ENCODE data around the gene RNASEL.
"Not testable (repeated sequence)": the region's sequence is repeated elsewhere in the genome, so short reads cannot be mapped to it uniquely, and the experiment has no call there.

Gene RNASEL

GRCh38 chr1:182552527-182552926 is 36.5 kb downstream of the RNASEL start:
- TF ChIP-seq Cebpa-rat (IDR thresholded peaks at IDR 0.05), result no peak
- peaks cover 34% of the 10 kb centered on the region for H3K4me1 ChIP-seq
- no peak overlapping the region for H3K4me3 ChIP-seq
- H3K4me2 ChIP-seq, result no peak overlapping the region
- H3K9ac ChIP-seq, result no peak overlapping the region
- H3K36me3 ChIP-seq, result no peaks in the 10 kb centered on the region
- no peak overlapping the region for H3K27ac ChIP-seq
- H4K20me1 ChIP-seq, result no peaks in the 10 kb centered on the region
- no peaks in the 10 kb centered on the region for H3K27me3 ChIP-seq
- peaks cover 7% of the 10 kb centered on the region for H3K9me3 ChIP-seq

GRCh38 chr1:182549811-182550210 is 39.2 kb downstream of the RNASEL start:
- peaks cover 7% of the 10 kb centered on the region for H3K9me3 ChIP-seq
- no peak for TF ChIP-seq Cebpa-rat (IDR thresholded peaks at IDR 0.05)
- peaks cover 19% of the 10 kb centered on the region; the same call in 1 of the 2 replicates for H3K4me1 ChIP-seq
- no peaks in the 10 kb centered on the region for H4K20me1 ChIP-seq
- no peak overlapping the region for H3K4me3 ChIP-seq
- no peak overlapping the region for H3K27ac ChIP-seq
- no peaks in the 10 kb centered on the region for H3K36me3 ChIP-seq
- no peak overlapping the region for H3K4me2 ChIP-seq
- H3K27me3 ChIP-seq, result no peaks in the 10 kb centered on the region
- H3K9ac ChIP-seq, result no peak overlapping the region

GRCh38 chr1:182549346-182549745 is 39.7 kb downstream of the RNASEL start:
- Histone ChIP-seq H3K9me3 (peaks cover 7% of the 10 kb centered on the region), H3K4me3 (no peak overlapping the region), H3K27ac (no peak overlapping the region), H3K4me2 (no peak overlapping the region), H3K36me3 (no peaks in the 10 kb centered on the region), H3K9ac (no peak overlapping the region), H3K27me3 (no peaks in the 10 kb centered on the region), H4K20me1 (no peaks in the 10 kb centered on the region), H3K4me1 (peaks cover 15% of the 10 kb centered on the region; the same call in 1 of the 2 replicates)
- TF ChIP-seq Cebpa-rat (IDR thresholded peaks at IDR 0.05), result no peak

GRCh38 chr1:182533896-182534295 is 55.2 kb downstream of the RNASEL start:
- no peaks in the 10 kb centered on the region for H4K20me1 ChIP-seq
- TF ChIP-seq Cebpa-rat (IDR thresholded peaks at IDR 0.05), result no peak
- no peaks in the 10 kb centered on the region for H3K4me1 ChIP-seq
- no peak overlapping the region for H3K27ac ChIP-seq
- no peak overlapping the region for H3K9ac ChIP-seq
- H3K36me3 ChIP-seq, result no peaks in the 10 kb centered on the region
- peaks cover 9% of the 10 kb centered on the region for H3K9me3 ChIP-seq
- no peaks in the 10 kb centered on the region for H3K27me3 ChIP-seq
- H3K4me2 ChIP-seq, result no peak overlapping the region
- H3K4me3 ChIP-seq, result no peak overlapping the region

GRCh38 chr1:182528206-182528605 is 60.9 kb downstream of the RNASEL start:
- not testable (repeated sequence) for H3K9ac ChIP-seq, H3K36me3 ChIP-seq, H3K4me3 ChIP-seq, H4K20me1 ChIP-seq, H3K4me2 ChIP-seq, H3K27me3 ChIP-seq, H3K27ac ChIP-seq, H3K4me1 ChIP-seq
- H3K9me3 ChIP-seq, result peaks cover 48% of the 10 kb centered on the region

- Histone ChIP-seq H3K36me3 (no peaks in the 10 kb centered on the region), H3K27me3 (no peaks in the 10 kb centered on the region), H3K4me3 (no peak overlapping the region), H3K9me3 (peaks cover 48% of the 10 kb centered on the region), H4K20me1 (no peaks in the 10 kb centered on the region), H3K27ac (no peak overlapping the region), H3K4me2 (no peak overlapping the region), H3K9ac (no peak overlapping the region), H3K4me1 (no peaks in the 10 kb centered on the region)
- TF ChIP-seq Cebpa-rat (IDR thresholded peaks at IDR 0.05), result no peak
These were observed 61.4 kb downstream of the RNASEL start for GRCh38 chr1:182527680-182528079.

- no peak for TF ChIP-seq Cebpa-rat (IDR thresholded peaks at IDR 0.05)
- H3K9me3 ChIP-seq, result peaks cover 47% of the 10 kb centered on the region
- H3K4me1 ChIP-seq, result no peaks in the 10 kb centered on the region
- H3K4me2 ChIP-seq, result no peak overlapping the region
- H3K36me3 ChIP-seq, result no peaks in the 10 kb centered on the region
- no peak overlapping the region for H3K4me3 ChIP-seq
- no peak overlapping the region for H3K27ac ChIP-seq
- no peaks in the 10 kb centered on the region for H3K27me3 ChIP-seq
- no peaks in the 10 kb centered on the region for H4K20me1 ChIP-seq
- H3K9ac ChIP-seq, result no peak overlapping the region
These were observed 63.7 kb downstream of the RNASEL start for GRCh38 chr1:182525342-182525741.
